ENCODE measurements around the gene CDCP1.

The CDCP1 gene

GRCh38 chr3:45167011-45167911 lies 21.1 kb upstream of the CDCP1 start:
- CTCF ChIA-PET = interaction anchor here (0.6 to 2.7 kb wide), 8 partner anchors 10 to 129 kb away, joined by 3 to 12 read pairs (median 4); no protein-coding TSS in a partner anchor

GRCh38 chr3:45166321-45166879 lies 20.2 kb upstream of the CDCP1 start:
- CTCF ChIA-PET = interaction anchor here (0.6 to 2.7 kb wide), 5 partner anchors 10 to 128 kb away, joined by 3 to 12 read pairs (median 4); no protein-coding TSS in a partner anchor
- TF ChIP-seq CTCF (IDR thresholded peaks at IDR 0.05; ENCODE audit: insufficient read depth, low read length, missing control alignments) = no peak
- POLR2A ChIA-PET = interaction anchor here (1.3 kb wide), 1 partner anchor 11 kb away, joined by 3 read pairs; no protein-coding TSS in a partner anchor
- no peak overlapping the region for H3K4me3 ChIP-seq (ENCODE audit: low read depth, low read length)
- no peak for DNase-seq (ENCODE audit: low read depth, low spot score)

More at GRCh38 chr3:45167011-45167911, 21.1 kb upstream of the CDCP1 start:
- TF ChIP-seq CTCF (IDR thresholded peaks at IDR 0.05; ENCODE audit: insufficient read depth, low read length, missing control alignments) = no peak
- peak; percentile 71 for DNase-seq (ENCODE audit: low read depth, low spot score)
- H3K4me3 ChIP-seq (ENCODE audit: low read depth, low read length) = peak overlapping the region; percentile 9; the same call in 1 of the 2 replicates
- POLR2A ChIA-PET = interaction anchor here (0.8 to 1.3 kb wide), 2 partner anchors 12 to 20 kb away, joined by 3 read pairs; no protein-coding TSS in a partner anchor

GRCh38 chr3:45165497-45166283 lies 19.5 kb upstream of the CDCP1 start:
- POLR2A ChIA-PET = no interaction called here
- no peak overlapping the region for H3K4me3 ChIP-seq (ENCODE audit: low read depth, low read length)
- CTCF ChIA-PET = interaction anchor here (0.7 to 1.5 kb wide), 3 partner anchors 11 to 1331 kb away, joined by 3 to 4 read pairs (median 4); no protein-coding TSS in a partner anchor
- DNase-seq (ENCODE audit: low read depth, low spot score) = no peak
- TF ChIP-seq CTCF (IDR thresholded peaks at IDR 0.05; ENCODE audit: insufficient read depth, low read length, missing control alignments) = no peak

GRCh38 chr3:45164056-45164455 lies 17.9 kb upstream of the CDCP1 start:
- H3K4me3 ChIP-seq (ENCODE audit: low read depth, low read length) = no peak overlapping the region
- POLR2A ChIA-PET = no interaction called here
- DNase-seq (ENCODE audit: low read depth, low spot score) = no peak
- TF ChIP-seq CTCF (IDR thresholded peaks at IDR 0.05; ENCODE audit: insufficient read depth, low read length, missing control alignments) = no peak
- CTCF ChIA-PET = interaction anchor here (0.8 to 1.4 kb wide), 2 partner anchors 10 to 122 kb away, joined by 3 to 5 read pairs; no protein-coding TSS in a partner anchor

- ChIA-PET CTCF (interaction anchor here (0.8 to 1.4 kb wide), 2 partner anchors 9 to 122 kb away, joined by 3 to 5 read pairs; no protein-coding TSS in a partner anchor), POLR2A (no interaction called here)
- no peak for DNase-seq (ENCODE audit: low read depth, low spot score)
- no peak for TF ChIP-seq CTCF (IDR thresholded peaks at IDR 0.05; ENCODE audit: insufficient read depth, low read length, missing control alignments)
- no peak overlapping the region for H3K4me3 ChIP-seq (ENCODE audit: low read depth, low read length)
Observed at GRCh38 chr3:45163481-45163880, 17.3 kb upstream of the CDCP1 start.
